ENCODE results near the gene DPPA4. TPM values are rescaled to one million over a fixed set of nuclear protein-coding genes. Genes with fewer than 3 reads are reported as not detected.
"Not testable (repeated sequence)": the region's sequence is repeated elsewhere in the genome, so short reads cannot be mapped to it uniquely, and the experiment has no call there.

The DPPA4 gene, protein sequence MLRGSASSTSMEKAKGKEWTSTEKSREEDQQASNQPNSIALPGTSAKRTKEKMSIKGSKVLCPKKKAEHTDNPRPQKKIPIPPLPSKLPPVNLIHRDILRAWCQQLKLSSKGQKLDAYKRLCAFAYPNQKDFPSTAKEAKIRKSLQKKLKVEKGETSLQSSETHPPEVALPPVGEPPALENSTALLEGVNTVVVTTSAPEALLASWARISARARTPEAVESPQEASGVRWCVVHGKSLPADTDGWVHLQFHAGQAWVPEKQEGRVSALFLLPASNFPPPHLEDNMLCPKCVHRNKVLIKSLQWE
- polyA plus RNA-seq (2012; ENCODE audit: missing spikeins) = not detected

DNA sequence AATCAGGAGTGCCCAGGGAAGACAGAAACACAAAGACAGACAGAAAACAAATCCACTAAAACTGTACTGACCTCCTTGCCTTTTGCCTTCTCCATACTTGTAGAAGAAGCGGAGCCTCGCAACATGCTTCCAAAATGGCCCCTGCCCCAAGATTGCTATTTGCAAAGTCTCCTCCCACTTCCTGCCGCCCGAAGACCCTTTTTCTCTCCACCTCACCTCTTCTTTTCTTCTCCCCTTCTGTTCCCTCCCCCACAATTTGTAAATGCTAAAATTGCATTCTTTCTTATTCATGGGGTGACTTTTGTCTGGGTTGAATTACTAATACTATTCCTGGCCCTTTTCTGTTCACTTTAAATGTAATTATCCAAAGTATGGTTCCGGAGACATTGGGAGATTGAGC is at the start of gene DPPA4:
Gene DPPA4 (minus strand): TSS at position 154 of the 400 bp plus-strand sequence. CDS start 29 bp downstream, at position 125.
- DNase-seq (ENCODE audit: insufficient read length) (no peak), FAIRE-seq (no peak)
- no peak for TF ChIP-seq POLR2A (IDR thresholded peaks at IDR 0.05; ENCODE audit: low read depth, low read length)
- TF ChIP-seq POLR2AphosphoS5 (IDR thresholded peaks at IDR 0.05; ENCODE audit: low read depth, low read length) = no peak
- TF ChIP-seq TAF1 (IDR thresholded peaks at IDR 0.05; ENCODE audit: borderline replicate concordance, low read depth, low read length) = no peak

DNA sequence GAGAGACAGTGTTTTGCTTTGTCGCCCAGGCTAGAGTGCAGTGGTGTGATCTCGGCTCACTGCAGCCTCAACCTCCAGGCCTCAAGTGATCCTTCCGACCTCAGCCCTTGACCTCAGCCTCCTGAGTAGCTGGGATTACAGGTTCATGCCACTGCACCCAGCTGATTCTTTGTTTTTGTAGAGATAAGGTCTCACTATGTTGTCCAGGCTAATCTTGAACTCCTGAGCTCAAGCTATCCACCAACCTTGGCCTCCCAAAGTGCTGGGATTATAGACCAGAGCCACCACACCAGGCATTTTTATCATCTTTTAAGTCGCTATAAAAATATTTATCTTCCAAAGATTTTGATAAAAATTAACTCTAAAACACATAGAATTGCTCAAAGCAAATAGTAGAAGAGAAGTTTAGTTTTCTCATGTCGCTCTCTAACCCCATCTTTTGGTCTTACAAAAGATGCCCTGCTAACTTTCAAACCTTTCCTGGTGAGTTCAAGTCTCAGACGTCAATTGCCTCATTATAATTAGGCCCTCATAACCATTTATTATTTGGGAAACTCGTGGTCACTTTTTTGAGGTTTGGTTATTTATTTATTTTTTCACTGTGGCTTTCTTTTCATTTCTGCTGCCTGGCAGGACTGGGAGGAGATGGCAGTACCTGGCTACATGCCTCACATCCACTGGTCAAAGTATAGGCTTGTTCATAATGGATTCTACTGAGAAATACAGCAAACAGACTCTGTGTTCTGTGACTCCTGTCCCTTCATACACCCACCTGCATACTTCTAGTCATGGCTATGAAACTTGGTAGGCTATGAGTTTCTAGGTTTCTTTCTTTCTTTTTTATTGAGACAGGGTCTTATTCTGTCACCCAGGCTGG is 48.3 kb upstream of the DPPA4 start:
- DNase-seq (ENCODE audit: insufficient read length) (no peak), FAIRE-seq (no peak)
- TF ChIP-seq POLR2AphosphoS5 (IDR thresholded peaks at IDR 0.05; ENCODE audit: low read depth, low read length) = no peak
- TF ChIP-seq TAF1 (IDR thresholded peaks at IDR 0.05; ENCODE audit: borderline replicate concordance, low read depth, low read length) = no peak
- TF ChIP-seq POLR2A (IDR thresholded peaks at IDR 0.05; ENCODE audit: low read depth, low read length) = no peak

DNA sequence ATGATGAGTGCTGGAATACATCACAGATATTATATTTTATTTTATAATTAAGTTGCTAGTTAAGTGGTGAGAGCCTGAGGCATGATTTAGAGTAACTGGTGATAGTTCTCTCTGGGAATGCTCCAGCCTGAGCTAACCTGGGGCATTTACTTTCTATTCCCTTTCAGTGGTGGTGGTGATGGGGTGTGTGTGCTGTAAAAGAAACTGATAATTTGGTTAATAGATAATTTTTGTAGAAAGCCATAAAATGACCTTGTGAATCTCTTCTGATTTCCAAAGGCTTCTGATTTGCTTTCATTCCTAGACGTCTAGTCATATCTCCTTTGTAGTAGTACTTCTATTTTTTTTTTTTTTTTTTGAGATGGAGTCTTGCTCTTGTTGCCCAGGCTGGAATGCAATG is 46.8 kb upstream of the DPPA4 start:
- DNase-seq (ENCODE audit: insufficient read length) = no peak
- no peak for FAIRE-seq
- TF ChIP-seq TAF1 (IDR thresholded peaks at IDR 0.05; ENCODE audit: borderline replicate concordance, low read depth, low read length) = no peak
- no peak for TF ChIP-seq POLR2A (IDR thresholded peaks at IDR 0.05; ENCODE audit: low read depth, low read length)
- TF ChIP-seq POLR2AphosphoS5 (IDR thresholded peaks at IDR 0.05; ENCODE audit: low read depth, low read length) = no peak

DNA sequence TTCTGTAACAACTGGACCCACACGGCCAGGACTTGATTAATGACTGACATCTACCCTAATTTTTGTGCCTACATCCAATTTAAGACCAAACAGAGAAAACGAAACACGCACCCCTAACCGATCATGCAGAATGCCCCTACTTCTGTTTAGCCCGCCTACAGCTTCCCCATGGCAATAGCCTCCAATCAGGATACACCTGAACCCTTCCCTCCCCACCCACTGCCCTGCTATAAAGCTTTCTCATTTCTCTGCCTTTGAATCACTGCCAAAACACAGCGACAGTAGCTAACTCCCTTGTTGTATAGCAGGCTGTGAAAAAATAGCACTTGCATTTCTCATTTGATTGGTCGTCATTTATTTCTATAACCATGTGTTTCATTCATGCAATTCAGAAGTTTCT is 45.2 kb upstream of the DPPA4 start:
- DNase-seq (ENCODE audit: insufficient read length) = no peak
- TF ChIP-seq TAF1 (IDR thresholded peaks at IDR 0.05; ENCODE audit: borderline replicate concordance, low read depth, low read length) (no peak), POLR2AphosphoS5 (IDR thresholded peaks at IDR 0.05; ENCODE audit: low read depth, low read length) (no peak), POLR2A (IDR thresholded peaks at IDR 0.05; ENCODE audit: low read depth, low read length) (no peak)
- no peak for FAIRE-seq

DNA sequence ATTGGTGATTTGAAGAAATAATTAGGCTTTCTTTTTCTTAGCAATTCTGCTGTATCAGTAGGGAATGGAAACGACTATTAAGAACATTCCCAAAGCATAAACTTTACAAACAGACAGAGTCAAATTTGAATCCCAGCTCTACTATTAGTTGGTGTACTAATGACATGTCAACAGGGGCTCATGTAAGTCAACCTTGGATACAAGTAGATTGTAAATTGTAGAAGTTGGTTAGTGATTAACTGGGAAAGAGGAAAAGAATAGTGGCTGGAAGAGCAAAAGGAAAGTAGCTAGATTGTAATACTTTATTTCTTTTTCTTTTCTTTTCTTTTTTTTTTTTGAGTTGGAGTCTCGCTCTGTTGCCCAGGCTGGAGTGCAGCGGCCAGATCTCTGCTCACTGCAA is 38.6 kb upstream of the DPPA4 start:
- FAIRE-seq (no peak), DNase-seq (ENCODE audit: insufficient read length) (no peak)
- TF ChIP-seq POLR2AphosphoS5 (IDR thresholded peaks at IDR 0.05; ENCODE audit: low read depth, low read length) (no peak), TAF1 (IDR thresholded peaks at IDR 0.05; ENCODE audit: borderline replicate concordance, low read depth, low read length) (no peak), POLR2A (IDR thresholded peaks at IDR 0.05; ENCODE audit: low read depth, low read length) (no peak)

DNA sequence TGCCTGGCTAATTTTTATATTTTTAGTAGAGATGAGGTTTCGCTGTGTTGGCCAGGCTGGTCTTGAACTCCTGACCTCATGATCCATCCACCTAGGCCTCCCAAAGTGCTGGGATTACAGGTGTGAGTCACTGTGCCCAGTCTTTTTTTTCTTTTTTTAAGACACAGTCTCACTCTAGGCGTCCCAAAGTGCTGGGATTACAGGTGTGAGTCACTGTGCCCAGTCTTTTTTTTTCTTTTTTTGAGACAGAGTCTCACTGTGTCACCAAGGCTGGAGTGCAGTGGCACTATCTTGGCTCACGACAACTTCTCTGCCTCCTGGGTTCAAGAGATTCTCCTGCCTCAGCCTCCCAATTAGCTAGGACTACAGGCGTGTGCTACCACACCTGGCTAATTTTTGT is 37.1 kb upstream of the DPPA4 start:
- not testable (repeated sequence) for FAIRE-seq; DNase-seq (ENCODE audit: insufficient read length)

DNA sequence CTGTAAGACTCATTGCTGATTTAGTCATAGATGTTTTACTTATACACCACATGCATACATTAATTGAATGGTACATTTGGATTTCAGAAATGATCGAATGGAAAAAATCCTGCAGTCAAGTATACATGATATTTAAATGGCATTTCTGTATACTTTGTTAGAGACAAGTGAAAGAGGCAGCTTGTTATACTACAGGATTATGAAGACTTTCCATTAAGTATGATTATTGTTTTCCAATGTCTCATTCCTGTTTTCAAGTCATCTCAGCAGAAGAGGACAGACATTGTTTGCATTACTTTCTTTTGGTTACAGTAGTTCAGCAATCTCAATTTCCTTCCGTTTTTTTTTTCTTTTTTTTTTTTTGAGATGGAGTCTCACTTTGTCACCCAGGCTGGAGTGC is 36.6 kb upstream of the DPPA4 start:
- DNase-seq (ENCODE audit: insufficient read length) (no peak), FAIRE-seq (no peak)
- TF ChIP-seq POLR2A (IDR thresholded peaks at IDR 0.05; ENCODE audit: low read depth, low read length) (no peak), POLR2AphosphoS5 (IDR thresholded peaks at IDR 0.05; ENCODE audit: low read depth, low read length) (no peak), TAF1 (IDR thresholded peaks at IDR 0.05; ENCODE audit: borderline replicate concordance, low read depth, low read length) (no peak)

DNA sequence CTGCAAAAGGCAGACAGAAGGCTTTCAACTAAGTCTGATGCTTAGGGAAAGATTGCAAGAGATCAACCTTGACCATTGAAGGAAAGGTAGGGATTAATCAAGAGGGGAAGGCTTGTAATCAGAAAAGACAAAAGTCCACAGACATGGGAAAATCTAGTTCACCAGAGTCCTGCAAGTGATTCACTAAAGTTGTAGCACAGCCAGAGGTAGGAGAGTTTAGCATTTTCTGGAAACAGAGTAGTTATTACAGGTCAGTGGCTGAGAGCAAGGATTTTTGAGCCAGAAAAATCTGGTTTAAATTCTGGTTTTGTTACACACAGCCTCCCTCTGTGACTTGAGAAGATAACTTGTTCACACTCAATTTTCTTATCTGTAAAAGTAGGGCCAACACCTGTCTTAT is 35.3 kb upstream of the DPPA4 start:
- no peak for FAIRE-seq
- TF ChIP-seq TAF1 (IDR thresholded peaks at IDR 0.05; ENCODE audit: borderline replicate concordance, low read depth, low read length) (no peak), POLR2AphosphoS5 (IDR thresholded peaks at IDR 0.05; ENCODE audit: low read depth, low read length) (no peak), POLR2A (IDR thresholded peaks at IDR 0.05; ENCODE audit: low read depth, low read length) (no peak)
- no peak for DNase-seq (ENCODE audit: insufficient read length)

DNA sequence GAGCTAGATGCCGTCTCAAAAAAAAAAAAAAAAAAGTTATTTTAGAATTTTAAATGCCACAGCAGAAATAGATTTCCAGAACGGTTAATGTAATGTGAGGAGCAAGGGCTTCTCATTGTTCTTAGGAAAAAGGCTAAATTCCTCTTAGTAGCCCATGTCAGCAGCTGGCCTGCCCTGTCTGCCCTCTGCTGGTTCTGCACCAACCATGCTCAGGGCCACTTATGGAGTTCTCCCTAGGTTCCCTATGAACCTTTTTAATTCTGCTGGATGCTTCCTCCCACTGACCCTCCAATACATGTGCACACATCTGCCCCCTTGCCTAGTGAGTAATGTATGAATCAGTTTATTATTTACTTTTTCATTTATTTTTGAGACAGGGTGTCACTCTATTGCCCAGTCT is 32.2 kb upstream of the DPPA4 start:
- TF ChIP-seq TAF1 (IDR thresholded peaks at IDR 0.05; ENCODE audit: borderline replicate concordance, low read depth, low read length) (no peak), POLR2AphosphoS5 (IDR thresholded peaks at IDR 0.05; ENCODE audit: low read depth, low read length) (no peak), POLR2A (IDR thresholded peaks at IDR 0.05; ENCODE audit: low read depth, low read length) (no peak)
- DNase-seq (ENCODE audit: insufficient read length) (no peak), FAIRE-seq (no peak)

DNA sequence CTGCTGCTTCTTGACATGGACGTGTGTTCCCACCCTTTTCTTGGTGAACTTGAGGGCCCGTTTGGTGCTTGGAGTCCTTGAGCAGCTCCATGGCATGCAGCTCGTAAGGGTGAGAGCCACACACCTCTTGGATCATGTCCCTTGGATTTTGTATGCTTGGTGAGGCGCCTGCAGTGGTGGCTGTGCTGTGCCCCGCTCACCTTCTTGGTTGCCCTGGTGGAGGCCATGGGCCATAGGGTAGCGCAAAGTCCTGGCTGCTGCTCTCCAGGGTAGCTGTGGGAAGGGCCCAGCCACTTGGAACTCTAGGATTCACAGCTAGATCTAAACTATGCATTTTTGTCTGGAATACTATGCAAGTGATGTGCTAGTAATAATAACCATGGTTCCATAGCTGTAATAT is 26.7 kb upstream of the DPPA4 start:
- no peak for DNase-seq (ENCODE audit: insufficient read length)
- no peak for FAIRE-seq
- TF ChIP-seq TAF1 (IDR thresholded peaks at IDR 0.05; ENCODE audit: borderline replicate concordance, low read depth, low read length) = no peak

DNA sequence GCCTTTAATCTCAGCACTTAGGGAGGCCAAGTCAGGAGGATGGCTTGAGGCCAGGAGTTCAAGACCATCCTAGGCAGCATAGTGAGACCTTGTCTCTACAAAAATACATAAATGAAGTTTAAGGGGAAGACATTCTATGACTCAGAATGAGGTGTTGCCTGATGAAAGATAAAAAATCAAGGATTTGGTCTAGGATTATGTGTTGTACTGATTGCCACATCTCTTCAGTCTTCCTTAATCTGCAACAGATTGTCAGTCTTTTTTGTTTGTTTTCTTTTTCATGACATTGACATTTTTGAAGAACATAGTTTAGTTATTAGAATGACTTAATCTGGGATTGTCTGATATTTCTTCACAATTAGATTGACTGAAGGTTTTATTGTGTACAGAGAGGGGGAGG is 26.3 kb upstream of the DPPA4 start:
- no peak for FAIRE-seq
- TF ChIP-seq POLR2AphosphoS5 (IDR thresholded peaks at IDR 0.05; ENCODE audit: low read depth, low read length) (no peak), POLR2A (IDR thresholded peaks at IDR 0.05; ENCODE audit: low read depth, low read length) (no peak), TAF1 (IDR thresholded peaks at IDR 0.05; ENCODE audit: borderline replicate concordance, low read depth, low read length) (no peak)
- no peak for DNase-seq (ENCODE audit: insufficient read length)

DNA sequence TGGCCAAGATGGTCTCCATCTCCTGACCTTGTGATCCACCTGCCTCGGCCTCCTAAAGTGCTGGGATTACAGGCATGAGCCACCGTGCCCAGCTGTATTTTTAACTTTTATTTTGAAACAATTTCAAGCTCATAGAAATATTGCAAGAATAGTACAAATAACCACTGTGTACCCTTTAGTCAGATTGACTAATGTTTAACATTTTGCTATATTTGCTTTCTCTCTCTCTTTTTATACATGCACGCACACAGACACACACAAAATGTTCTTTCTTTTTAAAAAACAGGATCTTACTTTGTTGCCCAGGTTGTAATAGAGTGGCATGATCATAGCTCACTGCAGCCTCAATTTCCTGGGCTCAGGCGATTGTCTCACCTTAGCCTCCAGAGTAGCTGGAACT is 25.5 kb upstream of the DPPA4 start:
- TF ChIP-seq TAF1 (IDR thresholded peaks at IDR 0.05; ENCODE audit: borderline replicate concordance, low read depth, low read length) (no peak), POLR2A (IDR thresholded peaks at IDR 0.05; ENCODE audit: low read depth, low read length) (no peak), POLR2AphosphoS5 (IDR thresholded peaks at IDR 0.05; ENCODE audit: low read depth, low read length) (no peak)
- DNase-seq (ENCODE audit: insufficient read length) = no peak

DNA sequence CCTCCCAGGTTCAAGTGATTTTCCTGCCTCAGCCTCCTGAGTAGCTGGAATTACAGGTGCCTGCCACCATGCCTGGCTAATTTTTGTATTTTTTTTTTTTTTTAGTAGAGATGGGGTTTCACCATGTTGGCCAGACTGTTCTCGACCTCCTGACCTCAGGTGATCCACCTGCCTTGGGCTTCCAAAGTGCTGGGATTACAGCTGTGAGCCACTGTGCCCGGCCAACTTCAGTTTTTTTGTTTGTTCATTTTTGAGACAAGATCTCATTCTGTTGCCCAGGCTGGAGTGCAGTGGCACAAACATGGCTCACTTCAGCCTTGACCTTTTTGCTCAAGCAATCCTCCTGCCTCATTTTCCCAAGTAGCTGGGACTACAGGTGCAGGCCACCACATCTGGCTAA is 21.5 kb upstream of the DPPA4 start:
- not testable (repeated sequence) for FAIRE-seq; DNase-seq (ENCODE audit: insufficient read length)

More for the DNA sequence above, 25.5 kb upstream of the DPPA4 start:
- FAIRE-seq = no peak
